HG03039 (cell line): ENCODE measurements around the gene ASB7.

Experiments used
- ATAC-seq: cut with Tn5 transposase; IDR thresholded peaks from one replicate; pipeline ENCODE4 v1.9.1; 2021; ENCODE audit warnings: mild to moderate bottlenecking, moderate library complexity; ENCODE audit not compliant: unreplicated experiment

ASB7 gene

DNA sequence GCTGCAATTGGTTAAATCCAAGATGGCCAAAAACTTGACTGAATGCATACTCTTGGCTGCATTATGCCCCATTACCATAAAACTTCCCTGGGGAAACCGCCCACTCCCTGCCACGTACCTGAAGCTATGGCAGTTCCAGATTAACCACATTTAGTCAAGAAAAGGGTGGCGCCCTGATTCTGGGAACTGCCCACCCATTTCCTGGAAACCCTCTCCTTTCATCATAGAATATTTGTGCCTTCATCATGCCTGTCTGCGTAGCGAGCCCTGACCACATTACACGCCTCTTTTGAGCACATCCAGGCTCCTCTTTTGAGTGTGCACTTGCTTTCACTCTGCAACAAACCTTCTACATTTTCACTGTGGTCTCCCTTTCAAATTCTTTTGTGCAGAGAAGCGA lies 5.6 kb upstream of the ASB7 start:
- peak; percentile 79 for ATAC-seq

DNA sequence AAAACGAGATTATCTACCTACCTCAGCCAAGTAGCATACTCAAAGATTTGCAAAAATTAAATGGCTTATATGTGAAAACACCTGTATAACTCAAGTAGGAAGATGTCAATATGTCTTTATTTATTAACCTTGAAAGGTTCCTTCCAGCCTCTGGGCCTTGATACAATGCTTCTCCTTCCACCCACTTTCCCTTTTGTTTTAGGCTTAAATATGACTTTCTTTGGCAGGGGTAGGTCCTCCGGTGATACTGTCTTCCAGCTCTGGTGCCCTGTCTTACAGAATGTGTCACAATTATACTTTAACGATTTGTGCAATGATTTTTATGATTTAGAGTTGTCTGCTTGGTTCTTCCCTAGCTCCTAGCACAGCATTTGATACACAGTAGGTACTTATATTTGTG lies 4.5 kb upstream of the ASB7 start:
- ATAC-seq, result no peak

- no peak for ATAC-seq
These were observed 3.7 kb upstream of the ASB7 start for GRCh38 chr15:100598655-100599054.

- no peak for ATAC-seq
These were observed 1.2 kb upstream of the ASB7 start for GRCh38 chr15:100601163-100601562.

- ATAC-seq, result peak; percentile 4
These were observed 749 bp upstream of the ASB7 start for GRCh38 chr15:100601617-100602063.

DNA sequence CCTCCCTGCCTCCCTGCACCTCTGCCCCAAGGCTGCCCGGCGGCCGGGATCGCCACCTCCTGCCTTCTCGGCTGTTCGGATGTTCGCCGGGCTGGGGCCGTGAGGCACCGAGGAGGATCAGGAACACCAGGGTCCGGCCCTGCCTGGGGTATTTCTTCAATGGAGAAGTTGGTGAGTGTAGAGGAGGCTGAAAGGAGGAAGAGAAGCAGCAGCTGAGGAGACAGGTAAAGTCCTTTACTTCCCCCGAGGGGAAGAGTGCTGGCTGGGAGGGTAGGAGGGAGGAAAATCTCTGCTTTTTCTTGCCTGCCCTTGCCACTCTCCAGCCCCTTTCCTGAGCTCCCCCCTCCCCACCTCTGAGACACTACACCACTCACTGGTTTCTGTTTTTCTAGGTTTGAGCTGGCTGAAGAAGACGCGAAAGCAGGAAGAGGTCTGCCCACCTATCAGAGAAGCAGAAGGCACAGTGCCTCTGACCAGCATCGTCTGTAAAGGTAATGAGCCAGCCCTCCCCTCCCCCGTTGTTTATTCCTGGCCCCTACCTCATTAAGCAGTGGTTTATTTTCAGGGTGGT lies 519 bp downstream of the ASB7 start:
- ATAC-seq, result peak; percentile 22

DNA sequence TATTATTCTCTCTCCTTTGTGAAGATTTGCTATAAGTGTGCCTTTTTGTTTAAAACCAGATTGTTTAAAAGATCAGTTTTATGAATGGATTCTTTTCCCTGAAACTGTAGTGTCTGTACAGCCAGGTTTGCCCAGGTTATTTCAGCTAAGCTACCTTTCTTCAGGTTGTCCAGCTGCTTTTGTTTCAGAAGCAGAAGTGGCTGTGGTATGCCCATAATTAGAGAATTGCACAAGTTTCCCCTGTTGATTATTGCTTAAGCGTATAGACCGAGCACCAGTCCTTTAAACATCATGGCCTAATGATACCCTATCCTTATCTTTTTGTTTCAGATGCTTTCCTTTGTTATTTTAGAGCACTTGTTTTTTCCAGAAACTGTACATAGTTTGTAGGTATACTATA lies 10.2 kb downstream of the ASB7 start:
- ATAC-seq, result no peak

DNA sequence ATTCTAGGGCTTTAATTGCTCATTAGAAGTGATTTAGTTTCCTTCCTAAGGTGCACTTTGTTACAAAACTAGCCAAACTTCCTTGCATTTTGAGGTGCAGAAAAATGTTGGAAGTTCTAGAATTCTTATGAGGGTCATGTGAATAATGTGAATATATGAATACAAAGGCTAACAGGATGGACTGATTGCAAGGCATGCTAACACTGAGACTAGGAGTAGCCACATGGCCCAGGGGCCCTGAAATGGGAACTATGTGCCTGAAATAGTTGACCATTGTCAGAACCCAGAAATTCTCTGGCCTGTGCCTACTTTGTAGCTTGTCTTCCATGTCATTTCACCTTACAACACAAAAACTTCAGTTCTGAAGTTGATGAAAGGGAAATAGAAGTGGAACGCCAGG lies 10.8 kb downstream of the ASB7 start:
- no peak for ATAC-seq

GRCh38 chr15:100614336-100614735 lies 11.9 kb downstream of the ASB7 start:
- no peak for ATAC-seq

GRCh38 chr15:100614918-100615317 lies 12.5 kb downstream of the ASB7 start:
- ATAC-seq, result no peak

DNA sequence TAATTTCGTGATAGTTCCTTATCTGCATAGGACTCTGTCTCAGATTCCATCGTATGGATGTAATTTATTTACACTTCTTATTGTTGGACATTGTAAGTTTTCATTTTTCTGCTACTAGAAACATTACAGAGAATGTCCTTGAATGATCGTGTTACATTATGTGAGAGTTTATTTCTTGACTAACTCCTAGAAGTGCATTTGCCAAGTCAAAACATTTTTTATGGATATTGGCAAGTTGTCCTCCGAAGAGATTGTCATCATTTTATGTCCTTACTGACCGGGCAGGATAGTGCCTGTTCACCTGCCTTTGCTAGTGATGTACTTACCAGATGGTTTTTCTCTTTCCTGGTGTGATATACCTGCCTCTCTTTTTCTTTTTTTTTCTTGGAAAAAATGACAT lies 13.4 kb downstream of the ASB7 start:
- no peak for ATAC-seq

GRCh38 chr15:100616700-100617099 lies 14.3 kb downstream of the ASB7 start:
- ATAC-seq, result no peak

GRCh38 chr15:100623301-100623700 lies 20.9 kb downstream of the ASB7 start:
- no peak for ATAC-seq

GRCh38 chr15:100627789-100628395 lies 25.5 kb downstream of the ASB7 start:
- ATAC-seq, result peak; percentile 61

DNA sequence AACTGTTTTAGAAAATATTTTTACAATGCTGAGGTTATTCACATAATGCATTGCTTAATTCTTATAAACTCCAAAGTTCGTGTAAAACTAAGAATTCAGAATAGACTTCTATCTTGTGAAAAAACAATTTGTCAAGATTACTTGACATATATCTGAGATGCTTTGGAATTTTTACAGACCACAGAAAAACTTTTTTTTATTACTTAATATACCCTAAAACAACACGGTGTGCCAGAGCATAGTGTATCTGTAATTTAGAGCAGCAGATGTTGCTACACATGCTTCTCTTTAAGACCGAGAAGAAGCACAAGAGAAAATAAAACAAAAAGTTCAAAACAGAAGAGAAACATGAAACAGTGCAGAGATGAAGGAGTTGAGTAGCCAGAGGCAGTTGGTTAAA lies 26.4 kb downstream of the ASB7 start:
- ATAC-seq, result no peak

DNA sequence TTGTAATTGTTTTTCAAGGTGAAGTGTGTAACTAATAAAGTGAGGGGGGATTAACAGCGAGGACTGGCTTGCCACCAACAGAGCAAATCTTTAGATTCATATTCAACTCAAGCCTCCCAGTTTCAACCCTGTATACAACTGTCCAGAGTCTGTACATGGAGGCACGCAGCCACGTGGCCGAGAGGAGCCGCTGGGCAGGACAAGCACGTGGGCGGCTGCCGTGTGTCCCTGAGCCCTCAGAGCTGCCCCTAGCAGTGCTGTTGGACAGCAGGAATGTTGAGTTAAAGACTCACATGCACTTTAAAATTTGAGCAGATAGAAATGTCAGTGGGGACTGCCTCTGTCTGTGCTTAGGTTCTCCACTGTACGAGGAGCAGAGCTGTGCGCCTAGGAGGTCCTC lies 29.4 kb downstream of the ASB7 start:
- no peak for ATAC-seq

GRCh38 chr15:100633763-100634075 lies 31.3 kb downstream of the ASB7 start:
- no peak for ATAC-seq

DNA sequence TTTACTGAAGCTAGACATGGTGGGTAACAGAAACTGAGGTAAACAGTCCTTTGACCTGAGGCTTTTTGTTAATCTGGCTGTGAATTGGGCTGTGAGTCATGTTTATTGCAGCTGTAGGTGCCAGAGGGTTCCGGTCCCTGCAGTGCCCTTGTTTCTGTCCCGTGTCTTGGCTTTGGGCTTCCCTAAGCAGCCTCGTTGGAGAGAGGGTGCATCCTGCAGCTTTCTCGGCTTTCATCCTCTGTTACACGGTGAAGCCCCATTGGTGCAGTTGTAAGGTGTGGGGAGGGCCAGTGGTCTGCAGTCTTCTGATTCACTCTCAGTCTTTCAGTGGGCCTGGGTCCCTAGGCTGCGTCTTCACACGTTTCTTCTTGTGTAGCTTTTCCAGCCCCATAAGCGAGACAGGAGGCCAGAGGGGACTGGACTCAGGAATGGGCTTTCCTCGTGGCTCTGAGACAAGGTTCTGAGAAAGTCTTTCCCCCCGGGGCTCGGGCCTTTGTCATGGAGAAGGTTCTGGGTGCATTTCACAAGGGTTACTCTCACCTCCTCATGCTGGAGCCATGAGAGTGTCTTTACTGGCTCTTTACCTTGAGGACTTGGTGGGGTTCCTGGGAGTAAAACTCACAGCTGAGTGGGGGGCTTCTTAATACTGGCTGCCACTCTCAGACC lies 33.1 kb downstream of the ASB7 start:
- no peak for ATAC-seq

DNA sequence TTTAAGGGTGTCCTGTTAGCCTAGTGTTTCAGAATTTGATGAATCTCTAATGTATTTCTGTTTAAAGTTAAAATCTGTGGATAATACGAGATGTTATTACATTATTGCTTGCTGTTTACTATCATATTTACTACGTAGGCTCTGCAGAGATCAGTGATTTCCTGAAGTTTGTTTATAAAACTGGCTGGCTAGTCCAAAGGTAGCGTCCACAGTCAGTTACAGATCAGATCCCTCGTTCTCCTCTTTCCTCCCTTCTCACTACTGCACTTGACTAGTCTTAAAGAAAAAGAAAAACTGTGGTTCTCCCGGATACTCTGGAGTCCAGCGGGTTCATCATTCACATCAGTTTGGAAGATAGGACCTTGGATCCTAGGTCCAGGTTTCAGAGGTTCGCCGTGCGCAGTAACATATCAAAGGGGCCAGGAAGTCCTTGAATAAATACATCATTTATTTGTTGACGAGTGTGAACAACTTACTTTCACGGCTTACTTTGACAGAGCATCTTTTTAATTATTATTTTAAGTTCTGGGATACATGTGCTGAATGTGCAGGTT lies 35.9 kb downstream of the ASB7 start:
- ATAC-seq, result no peak

- ATAC-seq, result no peak
These were observed 40.0 kb downstream of the ASB7 start for GRCh38 chr15:100642213-100642949.

DNA sequence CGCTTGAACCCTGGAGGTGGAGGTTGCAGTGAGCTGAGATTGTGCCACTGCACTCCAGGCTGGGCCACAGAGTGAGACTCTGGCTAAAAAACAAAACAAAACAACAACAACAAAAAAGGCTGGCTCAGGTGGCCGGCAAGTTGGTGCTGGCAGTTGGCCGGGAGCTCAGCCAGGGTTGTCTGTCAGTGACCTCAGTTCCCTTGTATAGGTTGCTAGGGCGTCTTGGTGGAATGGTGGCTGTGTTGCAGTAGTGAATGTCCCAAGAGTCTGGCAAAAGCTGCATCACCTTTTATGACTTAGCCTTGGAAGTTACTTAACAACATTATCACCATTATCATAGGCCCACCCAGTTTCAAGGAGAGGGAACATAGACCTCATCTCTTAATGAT lies 40.6 kb downstream of the ASB7 start:
- no peak for ATAC-seq

DNA sequence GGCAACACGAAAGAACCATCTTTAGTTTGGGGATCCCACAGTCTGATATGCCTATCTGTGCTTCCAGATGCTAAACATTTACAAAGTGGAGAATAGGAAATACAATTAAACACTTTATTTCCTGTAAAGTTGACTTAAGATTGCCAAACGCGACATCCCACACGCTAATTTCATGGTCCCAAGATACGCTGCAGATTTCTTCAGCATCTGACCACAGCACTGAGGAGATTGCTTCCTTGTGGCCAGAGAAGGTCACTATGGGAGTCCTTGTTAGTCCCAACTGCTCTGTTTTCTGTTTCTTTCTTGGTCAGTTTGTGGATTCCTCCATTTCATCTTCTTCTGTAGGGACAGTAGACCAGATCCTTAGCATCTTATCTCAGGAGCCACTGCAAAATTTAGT lies 43.3 kb downstream of the ASB7 start:
- ATAC-seq, result no peak
